ENCODE results near the gene DET1. TPM values are rescaled to one million over a fixed set of nuclear protein-coding genes. Genes with fewer than 3 reads are reported as not detected.

Gene DET1
- total and polyA plus RNA-seq, 2 donors: 4.1 to 5.0 TPM

DNA sequence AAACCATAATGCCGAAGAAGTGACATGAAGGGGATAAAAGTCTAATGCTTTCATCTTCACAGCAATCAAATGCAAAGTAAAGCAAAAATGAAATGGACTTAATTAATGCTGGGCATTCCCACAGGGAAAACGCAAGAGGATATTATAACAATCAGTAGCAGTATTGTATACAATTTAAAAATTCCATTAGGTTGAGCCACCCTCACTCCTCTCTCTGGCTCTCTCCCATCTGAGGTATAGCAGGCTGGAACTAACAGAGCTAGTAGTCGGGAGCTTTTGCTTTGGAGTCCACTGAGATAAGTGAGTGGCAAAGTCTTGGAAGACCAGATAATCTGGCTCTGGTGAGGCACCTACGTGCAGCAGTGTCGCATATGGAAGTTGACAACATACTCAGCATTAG, 33.9 kb downstream of the DET1 start:
- no peaks in the 10 kb centered on the region for H3K4me1 ChIP-seq (ENCODE audit: control insufficient read depth in 2 of 2, insufficient read depth in 2 of 2, low read length in 2 of 2)
- no peaks in the 10 kb centered on the region for H3K27me3 ChIP-seq (ENCODE audit: control insufficient read depth in 2 of 2, insufficient read depth in 1 of 2, low read length in 1 of 2)
- no peaks in the 10 kb centered on the region for H3K9me3 ChIP-seq (ENCODE audit: control insufficient read depth in 2 of 2, insufficient read depth in 1 of 2, low read length in 1 of 2)
- peaks cover 2 to 8% of the 10 kb centered on the region in 2 donors for H3K36me3 ChIP-seq (ENCODE audit: control insufficient read depth in 2 of 2, insufficient read depth in 2 of 2, low read length in 1 of 2)
- no peak overlapping the region for H3K27ac ChIP-seq (ENCODE audit: low read depth in 1 of 2, low read length in 1 of 2)
- DNase-seq (ENCODE audit: low read depth in 6 of 9, low spot score in 9 of 9): no peak
- H3K4me3 ChIP-seq (ENCODE audit: low read length in 2 of 2): no peak overlapping the region
- WGBS: 99% methylated on average over 5 of the region's 5 CpGs

DNA sequence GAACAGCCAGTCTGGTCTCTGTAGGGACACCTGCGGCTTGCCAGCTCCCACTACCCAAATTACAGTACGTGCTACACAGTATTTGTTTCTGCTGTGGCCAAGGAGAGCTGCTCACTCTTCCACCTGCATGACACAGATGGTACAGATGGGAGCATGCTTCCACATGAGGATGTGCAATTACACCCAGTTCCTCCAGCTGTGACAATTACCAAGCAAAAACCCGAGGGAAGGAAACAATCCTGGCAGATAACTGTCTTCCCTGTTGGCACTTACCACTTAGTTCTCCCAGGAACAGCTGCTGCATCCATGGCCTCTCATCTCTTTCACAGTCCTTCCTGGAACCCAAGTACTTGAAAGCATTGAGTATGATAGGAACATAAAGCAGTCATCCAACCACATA, 34.4 kb downstream of the DET1 start:
- Histone ChIP-seq H3K4me3 (ENCODE audit: low read length in 2 of 2) (no peak overlapping the region), H3K27ac (ENCODE audit: low read depth in 1 of 2, low read length in 1 of 2) (no peak overlapping the region), H3K27me3 (ENCODE audit: control insufficient read depth in 2 of 2, insufficient read depth in 1 of 2, low read length in 1 of 2) (no peaks in the 10 kb centered on the region), H3K9me3 (ENCODE audit: control insufficient read depth in 2 of 2, insufficient read depth in 1 of 2, low read length in 1 of 2) (no peaks in the 10 kb centered on the region), H3K36me3 (ENCODE audit: control insufficient read depth in 2 of 2, insufficient read depth in 2 of 2, low read length in 1 of 2) (peaks cover 2 to 11% of the 10 kb centered on the region in 2 donors), H3K4me1 (ENCODE audit: control insufficient read depth in 2 of 2, insufficient read depth in 2 of 2, low read length in 2 of 2) (no peaks in the 10 kb centered on the region)
- no peak for DNase-seq (ENCODE audit: low read depth in 6 of 9, low spot score in 9 of 9)
- 94% methylated on average over 3 of the region's 3 CpGs for WGBS

DNA sequence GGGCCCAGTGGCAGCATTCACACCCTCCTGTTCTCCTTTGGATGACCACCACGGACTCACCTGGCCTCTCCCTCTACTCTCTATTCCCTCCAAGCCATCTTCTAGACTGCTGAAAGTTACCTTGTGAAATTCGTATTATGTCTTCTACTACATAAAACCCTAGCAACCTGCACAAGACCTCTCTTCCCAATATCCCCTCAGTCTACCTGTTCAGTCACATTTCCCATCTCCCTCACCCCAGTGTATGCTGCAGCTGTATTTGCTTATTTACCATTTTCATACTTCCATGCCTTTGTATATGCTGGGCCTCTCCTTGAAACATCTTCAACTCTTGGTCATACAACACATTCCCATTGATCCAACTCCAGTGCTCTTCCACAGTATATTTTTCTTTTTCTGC, 35.3 kb downstream of the DET1 start:
- Histone ChIP-seq H3K36me3 (ENCODE audit: control insufficient read depth in 2 of 2, insufficient read depth in 2 of 2, low read length in 1 of 2) (peaks cover 2 to 11% of the 10 kb centered on the region in 2 donors), H3K27ac (ENCODE audit: low read depth in 1 of 2, low read length in 1 of 2) (no peak overlapping the region), H3K27me3 (ENCODE audit: control insufficient read depth in 2 of 2, insufficient read depth in 1 of 2, low read length in 1 of 2) (no peaks in the 10 kb centered on the region), H3K9me3 (ENCODE audit: control insufficient read depth in 2 of 2, insufficient read depth in 1 of 2, low read length in 1 of 2) (no peaks in the 10 kb centered on the region), H3K4me1 (ENCODE audit: control insufficient read depth in 2 of 2, insufficient read depth in 2 of 2, low read length in 2 of 2) (no peaks in the 10 kb centered on the region), H3K4me3 (ENCODE audit: low read length in 2 of 2) (no peak overlapping the region)
- DNase-seq (ENCODE audit: low read depth in 6 of 9, low spot score in 9 of 9): no peak
- WGBS: 98% methylated on average over 2 of the region's 2 CpGs

DNA sequence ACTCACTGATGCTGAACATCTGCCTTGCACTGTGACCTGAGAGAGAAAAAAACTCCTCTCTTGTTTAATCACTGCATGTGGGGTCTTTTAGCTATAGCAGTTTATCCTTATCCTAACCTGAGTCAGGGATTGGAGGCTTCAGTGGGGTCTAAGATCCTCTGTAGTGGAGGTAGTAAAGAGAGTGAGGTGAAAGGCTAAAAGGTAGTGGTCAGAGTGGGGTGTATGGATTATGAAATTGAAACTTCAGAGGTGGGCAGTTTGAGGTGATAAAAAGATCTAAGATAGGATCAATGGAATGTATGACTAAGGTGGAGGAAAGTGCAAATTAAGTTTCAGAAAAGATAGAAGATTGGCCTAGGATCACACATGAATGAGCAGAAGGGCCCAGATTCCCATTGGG, 36.5 kb downstream of the DET1 start:
- DNase-seq (ENCODE audit: low read depth in 6 of 9, low spot score in 9 of 9): no peak
- Histone ChIP-seq H3K36me3 (ENCODE audit: control insufficient read depth in 2 of 2, insufficient read depth in 2 of 2, low read length in 1 of 2) (peaks cover 4 to 11% of the 10 kb centered on the region in 2 donors), H3K4me3 (ENCODE audit: low read length in 2 of 2) (no peak overlapping the region), H3K27ac (ENCODE audit: low read depth in 1 of 2, low read length in 1 of 2) (no peak overlapping the region), H3K9me3 (ENCODE audit: control insufficient read depth in 2 of 2, insufficient read depth in 1 of 2, low read length in 1 of 2) (no peaks in the 10 kb centered on the region), H3K4me1 (ENCODE audit: control insufficient read depth in 2 of 2, insufficient read depth in 2 of 2, low read length in 2 of 2) (no peaks in the 10 kb centered on the region), H3K27me3 (ENCODE audit: control insufficient read depth in 2 of 2, insufficient read depth in 1 of 2, low read length in 1 of 2) (no peaks in the 10 kb centered on the region)

DNA sequence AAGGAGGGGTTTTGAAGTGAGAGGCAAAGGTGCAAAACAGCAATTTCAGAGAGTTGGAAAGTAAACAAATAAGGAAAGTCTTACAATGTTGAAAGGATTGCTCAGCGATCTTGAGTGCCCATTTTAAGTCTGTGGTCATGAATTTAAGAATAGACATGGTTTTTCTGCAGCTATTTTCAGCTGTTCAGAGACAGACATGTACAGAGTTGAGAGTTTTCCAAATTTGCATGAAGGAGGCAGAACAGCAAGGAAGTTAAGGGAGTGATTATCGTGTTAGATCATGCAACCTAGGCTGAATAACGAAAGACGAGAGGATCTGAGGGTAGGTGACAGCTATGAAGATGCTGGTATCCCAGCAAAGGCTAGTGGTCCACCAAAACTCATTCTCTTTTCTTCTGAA, 37.2 kb downstream of the DET1 start:
- H3K36me3 ChIP-seq (ENCODE audit: control insufficient read depth in 2 of 2, insufficient read depth in 2 of 2, low read length in 1 of 2): peaks cover 6 to 11% of the 10 kb centered on the region in 2 donors
- WGBS: 98% methylated on average over 4 of the region's 4 CpGs
- H3K9me3 ChIP-seq (ENCODE audit: control insufficient read depth in 2 of 2, insufficient read depth in 1 of 2, low read length in 1 of 2): no peaks in the 10 kb centered on the region
- H3K4me3 ChIP-seq (ENCODE audit: low read length in 2 of 2): no peak overlapping the region
- no peak for DNase-seq (ENCODE audit: low read depth in 6 of 9, low spot score in 9 of 9)
- H3K27me3 ChIP-seq (ENCODE audit: control insufficient read depth in 2 of 2, insufficient read depth in 1 of 2, low read length in 1 of 2): no peaks in the 10 kb centered on the region
- H3K4me1 ChIP-seq (ENCODE audit: control insufficient read depth in 2 of 2, insufficient read depth in 2 of 2, low read length in 2 of 2): no peaks in the 10 kb centered on the region
- no peak overlapping the region for H3K27ac ChIP-seq (ENCODE audit: low read depth in 1 of 2, low read length in 1 of 2)

DNA sequence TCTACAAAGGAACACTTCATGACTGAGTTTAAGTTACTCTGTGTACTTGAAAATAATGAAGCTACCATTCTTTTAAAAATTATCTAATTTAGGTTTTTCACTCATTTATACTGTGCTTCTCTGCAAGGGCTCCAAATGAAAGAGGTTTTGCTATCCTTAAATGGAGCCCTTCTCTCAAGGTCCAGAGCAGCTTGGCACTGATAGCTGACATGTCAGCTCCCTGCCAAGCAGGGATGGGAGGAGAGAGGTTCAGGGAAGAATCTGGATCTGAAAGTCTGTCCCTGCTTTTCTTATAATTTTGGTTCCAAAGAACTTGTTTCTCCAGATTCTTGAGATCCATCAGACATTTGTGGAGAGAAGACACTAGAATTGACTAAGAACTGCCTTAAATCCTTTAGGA, 39.9 kb downstream of the DET1 start:
- H3K9me3 ChIP-seq (ENCODE audit: control insufficient read depth in 2 of 2, insufficient read depth in 1 of 2, low read length in 1 of 2): no peaks in the 10 kb centered on the region
- no peaks in the 10 kb centered on the region for H3K4me1 ChIP-seq (ENCODE audit: control insufficient read depth in 2 of 2, insufficient read depth in 2 of 2, low read length in 2 of 2)
- H3K4me3 ChIP-seq (ENCODE audit: low read length in 2 of 2): no peak overlapping the region
- DNase-seq (ENCODE audit: low read depth in 6 of 9, low spot score in 9 of 9): no peak
- H3K36me3 ChIP-seq (ENCODE audit: control insufficient read depth in 2 of 2, insufficient read depth in 2 of 2, low read length in 1 of 2): peaks cover 3 to 19% of the 10 kb centered on the region in 2 donors
- no peaks in the 10 kb centered on the region for H3K27me3 ChIP-seq (ENCODE audit: control insufficient read depth in 2 of 2, insufficient read depth in 1 of 2, low read length in 1 of 2)
- no peak overlapping the region for H3K27ac ChIP-seq (ENCODE audit: low read depth in 1 of 2, low read length in 1 of 2)

DNA sequence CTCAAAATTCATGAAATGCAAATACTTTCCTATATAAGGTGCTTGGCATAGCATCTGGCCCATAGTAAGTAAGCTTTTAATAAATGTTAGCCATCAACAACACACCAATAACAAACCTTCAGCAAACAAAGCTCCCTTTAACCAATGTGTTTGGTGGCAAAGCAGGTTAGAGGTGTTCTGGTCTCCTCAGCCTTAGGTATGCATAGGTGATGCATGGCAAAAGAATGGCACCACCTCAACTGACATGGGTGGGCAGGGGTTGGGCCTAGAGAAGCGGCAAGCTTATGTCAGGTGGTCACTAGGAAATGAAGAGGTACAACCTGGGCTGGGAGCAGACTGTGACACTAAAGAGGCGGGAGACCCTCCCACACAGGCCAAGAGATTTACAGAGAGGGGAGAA, 40.8 kb downstream of the DET1 start:
- H3K36me3 ChIP-seq (ENCODE audit: control insufficient read depth in 2 of 2, insufficient read depth in 2 of 2, low read length in 1 of 2): peaks cover 3 to 19% of the 10 kb centered on the region in 2 donors
- no peaks in the 10 kb centered on the region for H3K27me3 ChIP-seq (ENCODE audit: control insufficient read depth in 2 of 2, insufficient read depth in 1 of 2, low read length in 1 of 2)
- H3K4me3 ChIP-seq (ENCODE audit: low read length in 2 of 2): no peak overlapping the region
- no peak for DNase-seq (ENCODE audit: low read depth in 6 of 9, low spot score in 9 of 9)
- 97% methylated on average over 2 of the region's 2 CpGs for WGBS
- no peak overlapping the region for H3K27ac ChIP-seq (ENCODE audit: low read depth in 1 of 2, low read length in 1 of 2)
- H3K4me1 ChIP-seq (ENCODE audit: control insufficient read depth in 2 of 2, insufficient read depth in 2 of 2, low read length in 2 of 2): no peaks in the 10 kb centered on the region
- no peaks in the 10 kb centered on the region for H3K9me3 ChIP-seq (ENCODE audit: control insufficient read depth in 2 of 2, insufficient read depth in 1 of 2, low read length in 1 of 2)

DNA sequence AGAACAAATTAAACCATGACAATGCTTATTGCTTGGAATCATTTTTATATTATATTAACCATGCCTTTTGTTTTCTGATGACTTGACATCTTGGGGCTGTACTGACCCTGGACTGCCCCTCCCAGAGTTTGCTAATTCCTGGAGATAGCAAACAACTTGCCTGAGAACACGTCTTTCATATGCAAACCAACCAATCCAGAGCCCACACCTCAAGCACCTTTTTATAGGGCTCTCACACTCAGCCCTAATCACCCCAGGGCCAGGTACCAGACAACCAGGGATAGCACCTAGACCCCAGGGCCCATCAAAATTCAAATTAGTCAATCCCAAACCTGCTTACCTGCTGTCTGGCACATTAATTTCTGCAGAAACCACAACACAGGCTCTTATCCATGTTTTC, 42.0 kb downstream of the DET1 start:
- Histone ChIP-seq H3K9me3 (ENCODE audit: control insufficient read depth in 2 of 2, insufficient read depth in 1 of 2, low read length in 1 of 2) (no peaks in the 10 kb centered on the region), H3K4me1 (ENCODE audit: control insufficient read depth in 2 of 2, insufficient read depth in 2 of 2, low read length in 2 of 2) (no peaks in the 10 kb centered on the region), H3K27ac (ENCODE audit: low read depth in 1 of 2, low read length in 1 of 2) (no peak overlapping the region), H3K4me3 (ENCODE audit: low read length in 2 of 2) (no peak overlapping the region), H3K27me3 (ENCODE audit: control insufficient read depth in 2 of 2, insufficient read depth in 1 of 2, low read length in 1 of 2) (no peaks in the 10 kb centered on the region), H3K36me3 (ENCODE audit: control insufficient read depth in 2 of 2, insufficient read depth in 2 of 2, low read length in 1 of 2) (peaks cover 3 to 16% of the 10 kb centered on the region in 2 donors)
- WGBS: 98% methylated on average over 1 of the region's 1 CpG
- no peak for DNase-seq (ENCODE audit: low read depth in 6 of 9, low spot score in 9 of 9)

DNA sequence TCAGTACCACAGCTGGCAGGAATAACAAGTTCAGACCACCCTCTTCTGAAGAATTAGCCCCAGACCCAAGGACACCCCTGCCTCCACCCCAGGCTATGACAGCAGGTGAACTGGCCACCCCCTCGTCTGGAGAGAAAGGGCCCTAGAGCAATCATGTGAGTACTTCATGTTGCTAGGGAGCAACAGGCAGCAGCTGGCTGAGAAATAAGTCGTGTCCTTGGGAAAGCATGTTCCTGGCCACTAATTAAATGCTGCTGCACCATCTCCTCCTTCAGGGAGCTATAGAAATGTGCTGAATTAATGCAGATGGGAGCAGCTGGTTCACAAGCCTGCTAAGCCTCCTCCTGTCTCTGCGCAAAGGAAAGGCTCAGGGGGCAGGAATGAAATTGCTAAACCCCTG, 47.5 kb downstream of the DET1 start:
- Histone ChIP-seq H3K4me1 (ENCODE audit: control insufficient read depth in 2 of 2, insufficient read depth in 2 of 2, low read length in 2 of 2) (no peaks in the 10 kb centered on the region), H3K9me3 (ENCODE audit: control insufficient read depth in 2 of 2, insufficient read depth in 1 of 2, low read length in 1 of 2) (no peaks in the 10 kb centered on the region), H3K27me3 (ENCODE audit: control insufficient read depth in 2 of 2, insufficient read depth in 1 of 2, low read length in 1 of 2) (no peaks in the 10 kb centered on the region), H3K4me3 (ENCODE audit: low read length in 2 of 2) (no peak overlapping the region), H3K36me3 (ENCODE audit: control insufficient read depth in 2 of 2, insufficient read depth in 2 of 2, low read length in 1 of 2) (peaks cover 0 to 16% of the 10 kb centered on the region in 2 donors), H3K27ac (ENCODE audit: low read depth in 1 of 2, low read length in 1 of 2) (no peak overlapping the region)
- 95% methylated on average over 3 of the region's 3 CpGs for WGBS
- no peak for DNase-seq (ENCODE audit: low read depth in 6 of 9, low spot score in 9 of 9)

All from thymus (tissue), 11 donors.